ENCODE data around the gene ETS2. TPM values are rescaled to one million over a fixed set of nuclear protein-coding genes. Genes with fewer than 3 reads are reported as not detected.

ETS2 gene
- total and polyA plus RNA-seq, 2 donors (not counting 1 experiment from before 2014, with no cell fraction given): 1.9 to 5.6 TPM

- H4K20me1 ChIP-seq (ENCODE audit: control insufficient read depth, insufficient read depth, low read length, poor library complexity, severe bottlenecking): no peaks in the 10 kb centered on the region
- ATAC-seq (ENCODE audit: low read depth) (no peak), DNase-seq (no peak)
- H3K27me3 ChIP-seq (replicated peaks in 1 of 4; ENCODE audit: control extremely low read depth in 1 of 4, control insufficient read depth in 3 of 4, insufficient read depth in 4 of 4, low read length in 3 of 4): no peaks in the 10 kb centered on the region
- ChIA-PET POLR2A (no interaction called here), CTCF (no interaction called here)
- no peaks in the 10 kb centered on the region for H3K79me2 ChIP-seq (ENCODE audit: control insufficient read depth, insufficient read depth, low read length)
- H3K4me1 Mint-ChIP-seq: no peaks in the 10 kb centered on the region
- TF ChIP-seq, protein P1, sequence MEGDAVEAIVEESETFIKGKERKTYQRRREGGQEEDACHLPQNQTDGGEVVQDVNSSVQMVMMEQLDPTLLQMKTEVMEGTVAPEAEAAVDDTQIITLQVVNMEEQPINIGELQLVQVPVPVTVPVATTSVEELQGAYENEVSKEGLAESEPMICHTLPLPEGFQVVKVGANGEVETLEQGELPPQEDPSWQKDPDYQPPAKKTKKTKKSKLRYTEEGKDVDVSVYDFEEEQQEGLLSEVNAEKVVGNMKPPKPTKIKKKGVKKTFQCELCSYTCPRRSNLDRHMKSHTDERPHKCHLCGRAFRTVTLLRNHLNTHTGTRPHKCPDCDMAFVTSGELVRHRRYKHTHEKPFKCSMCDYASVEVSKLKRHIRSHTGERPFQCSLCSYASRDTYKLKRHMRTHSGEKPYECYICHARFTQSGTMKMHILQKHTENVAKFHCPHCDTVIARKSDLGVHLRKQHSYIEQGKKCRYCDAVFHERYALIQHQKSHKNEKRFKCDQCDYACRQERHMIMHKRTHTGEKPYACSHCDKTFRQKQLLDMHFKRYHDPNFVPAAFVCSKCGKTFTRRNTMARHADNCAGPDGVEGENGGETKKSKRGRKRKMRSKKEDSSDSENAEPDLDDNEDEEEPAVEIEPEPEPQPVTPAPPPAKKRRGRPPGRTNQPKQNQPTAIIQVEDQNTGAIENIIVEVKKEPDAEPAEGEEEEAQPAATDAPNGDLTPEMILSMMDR (IDR thresholded peaks at IDR 0.05): no peak
- TF ChIP-seq EZH2 (IDR thresholded peaks at IDR 0.05; ENCODE audit: borderline replicate concordance, insufficient read depth, low read depth, low read length, poor library complexity, severe bottlenecking): no peak
- no peak overlapping the region for H3K27ac Mint-ChIP-seq
- peaks cover 0 to 5% (median 4%) of the 10 kb centered on the region in 3 donors for H3K9me3 ChIP-seq (ENCODE audit: control extremely low read depth in 1 of 3, control insufficient read depth in 2 of 3, insufficient read depth in 1 of 3, low read length in 2 of 3)
- no peaks in the 10 kb centered on the region for H3K4me1 ChIP-seq (ENCODE audit: control insufficient read depth in 2 of 2, insufficient read depth in 2 of 2, low read length in 2 of 2)
- WGBS (ENCODE audit: insufficient coverage): 97% methylated on average over 8 of the region's 14 CpGs
- H3K9ac ChIP-seq (ENCODE audit: low read length): no peak overlapping the region
- no peaks in the 10 kb centered on the region for H3K27me3 Mint-ChIP-seq
- no peak overlapping the region for H3K4me3 Mint-ChIP-seq
- H3K36me3 ChIP-seq (replicated peaks in 1 of 2; ENCODE audit: control extremely low read depth in 1 of 2, control insufficient read depth in 1 of 2, extremely low read depth in 1 of 2, insufficient read depth in 2 of 2, low read length in 1 of 2): peaks cover 0 to 14% of the 10 kb centered on the region in 2 experiments
- no peak overlapping the region for H2AFZ ChIP-seq (ENCODE audit: insufficient read depth, low read depth, low read length, poor library complexity, severe bottlenecking)
- H3K4me2 ChIP-seq (replicated peaks; ENCODE audit: low read depth, low read length, poor library complexity, severe bottlenecking): no peak overlapping the region
- no peaks in the 10 kb centered on the region for H3K9me3 Mint-ChIP-seq (ENCODE audit: insufficient read depth)
- intact Hi-C loops (cut with micrococcal nuclease): no loop called here
- H3K4me3 ChIP-seq (ENCODE audit: control extremely low read depth in 1 of 5, extremely low read depth in 1 of 5, insufficient read depth in 1 of 5, low read depth in 2 of 5, low read length in 4 of 5): no peak overlapping the region
- H3K27ac ChIP-seq (ENCODE audit: low read length in 2 of 2): no peak overlapping the region
Measured at GRCh38 chr21:38819051-38819718, 13.5 kb downstream of the ETS2 start.

GRCh38 chr21:38819719-38820159 is 14.0 kb downstream of the ETS2 start:
- H2AFZ ChIP-seq (ENCODE audit: insufficient read depth, low read depth, low read length, poor library complexity, severe bottlenecking): no peak overlapping the region
- no peaks in the 10 kb centered on the region for H3K27me3 Mint-ChIP-seq
- no peak for TF ChIP-seq EZH2 (IDR thresholded peaks at IDR 0.05; ENCODE audit: borderline replicate concordance, insufficient read depth, low read depth, low read length, poor library complexity, severe bottlenecking)
- TF ChIP-seq, protein P1 (IDR thresholded peaks at IDR 0.05): no peak
- H3K4me3 Mint-ChIP-seq: no peak overlapping the region
- no peaks in the 10 kb centered on the region for H3K4me1 Mint-ChIP-seq
- no peak for ATAC-seq (ENCODE audit: low read depth)
- H3K4me2 ChIP-seq (replicated peaks; ENCODE audit: low read depth, low read length, poor library complexity, severe bottlenecking): no peak overlapping the region
- H3K4me3 ChIP-seq (ENCODE audit: control extremely low read depth in 1 of 5, extremely low read depth in 1 of 5, insufficient read depth in 1 of 5, low read depth in 2 of 5, low read length in 4 of 5): no peak overlapping the region
- intact Hi-C loops (cut with micrococcal nuclease): no loop called here
- POLR2A ChIA-PET: no interaction called here
- no peak overlapping the region for H3K27ac Mint-ChIP-seq
- no peak overlapping the region for H3K9ac ChIP-seq (ENCODE audit: low read length)
- no peak overlapping the region for H3K27ac ChIP-seq (ENCODE audit: low read length in 2 of 2)
- no peaks in the 10 kb centered on the region for H3K79me2 ChIP-seq (ENCODE audit: control insufficient read depth, insufficient read depth, low read length)
- no peaks in the 10 kb centered on the region for H3K4me1 ChIP-seq (ENCODE audit: control insufficient read depth in 2 of 2, insufficient read depth in 2 of 2, low read length in 2 of 2)
- CTCF ChIA-PET: no interaction called here
- peaks cover 0 to 14% of the 10 kb centered on the region in 2 experiments for H3K36me3 ChIP-seq (replicated peaks in 1 of 2; ENCODE audit: control extremely low read depth in 1 of 2, control insufficient read depth in 1 of 2, extremely low read depth in 1 of 2, insufficient read depth in 2 of 2, low read length in 1 of 2)
- DNase-seq: no peak
- H3K9me3 ChIP-seq (ENCODE audit: control extremely low read depth in 1 of 3, control insufficient read depth in 2 of 3, insufficient read depth in 1 of 3, low read length in 2 of 3): peaks cover 0 to 5% (median 4%) of the 10 kb centered on the region in 3 donors
- no peaks in the 10 kb centered on the region for H4K20me1 ChIP-seq (ENCODE audit: control insufficient read depth, insufficient read depth, low read length, poor library complexity, severe bottlenecking)
- WGBS (ENCODE audit: insufficient coverage): 97% methylated on average over 7 of the region's 8 CpGs
- H3K27me3 ChIP-seq (replicated peaks in 1 of 4; ENCODE audit: control extremely low read depth in 1 of 4, control insufficient read depth in 3 of 4, insufficient read depth in 4 of 4, low read length in 3 of 4): no peaks in the 10 kb centered on the region
- no peaks in the 10 kb centered on the region for H3K9me3 Mint-ChIP-seq (ENCODE audit: insufficient read depth)
